ENCODE data around the gene RBM20.
"Not testable (repeated sequence)": the region's sequence is repeated elsewhere in the genome, so short reads cannot be mapped to it uniquely, and the experiment has no call there.

RBM20 gene

GRCh38 chr10:110625356-110625894 is 18.7 kb upstream of the RBM20 start:
- DNase-seq (ENCODE audit: low read depth in 2 of 2) = no peak

- DNase-seq (ENCODE audit: low read depth in 2 of 2) = no peak
These were observed 17.9 kb upstream of the RBM20 start for GRCh38 chr10:110625951-110626855.

GRCh38 chr10:110628161-110628560 is 16.0 kb upstream of the RBM20 start:
- no peak for DNase-seq (ENCODE audit: low read depth in 2 of 2)

- no peak for DNase-seq (ENCODE audit: low read depth in 2 of 2)
These were observed 14.4 kb upstream of the RBM20 start for GRCh38 chr10:110629680-110630191.

- no peak for DNase-seq (ENCODE audit: low read depth in 2 of 2)
These were observed 12.2 kb upstream of the RBM20 start for GRCh38 chr10:110631934-110632333.

GRCh38 chr10:110632591-110633215 is 11.4 kb upstream of the RBM20 start:
- DNase-seq (ENCODE audit: low read depth in 2 of 2) = no peak

- no peak for DNase-seq (ENCODE audit: low read depth in 2 of 2)
These were observed 9.5 kb upstream of the RBM20 start for GRCh38 chr10:110634527-110635209.

GRCh38 chr10:110636572-110636931 is 7.6 kb upstream of the RBM20 start:
- no peak for DNase-seq (ENCODE audit: low read depth in 2 of 2)

- no peak for DNase-seq (ENCODE audit: low read depth in 2 of 2)
These were observed 7.1 kb upstream of the RBM20 start for GRCh38 chr10:110636932-110637557.

- DNase-seq (ENCODE audit: low read depth in 2 of 2) = no peak
These were observed 6.5 kb upstream of the RBM20 start for GRCh38 chr10:110637558-110638053.

- DNase-seq (ENCODE audit: low read depth in 2 of 2) = no peak
These were observed 5.8 kb upstream of the RBM20 start for GRCh38 chr10:110638319-110638718.

GRCh38 chr10:110639046-110639445 is 5.1 kb upstream of the RBM20 start:
- DNase-seq (ENCODE audit: low read depth in 2 of 2) = not testable (repeated sequence)

GRCh38 chr10:110639858-110640257 is 4.3 kb upstream of the RBM20 start:
- not testable (repeated sequence) for DNase-seq (ENCODE audit: low read depth in 2 of 2)

- DNase-seq (ENCODE audit: low read depth in 2 of 2) = peak in 1 of 2 donors; percentile 49
These were observed 2.9 kb upstream of the RBM20 start for GRCh38 chr10:110641256-110641655.

- DNase-seq (ENCODE audit: low read depth in 2 of 2) = no peak
These were observed 1.7 kb upstream of the RBM20 start for GRCh38 chr10:110642204-110643034.

- DNase-seq (ENCODE audit: low read depth in 2 of 2) = no peak
These were observed 992 bp upstream of the RBM20 start for GRCh38 chr10:110643035-110643652.

GRCh38 chr10:110644598-110645462 is 694 bp downstream of the RBM20 start:
- DNase-seq (ENCODE audit: low read depth in 2 of 2) = no peak

GRCh38 chr10:110646417-110647135 is 2.4 kb downstream of the RBM20 start:
- DNase-seq (ENCODE audit: low read depth in 2 of 2) = no peak

- no peak for DNase-seq (ENCODE audit: low read depth in 2 of 2)
These were observed 2.9 kb downstream of the RBM20 start for GRCh38 chr10:110647136-110647430.

All from stimulated activated CD4-positive, alpha-beta T cell treated with anti-CD3 and anti-CD28 coated beads, Interleukin-4, amount 100 ng/mL, for 48 hours (primary cell).